Stimulated activated CD8-positive, alpha-beta memory T cell treated with anti-CD3 and anti-CD28 coated beads, Interleukin-2, amount 100 ng/mL, for 48 hours (primary cell): Measurements from ENCODE around the gene UBTFL1.
"Not testable (repeated sequence)": the region's sequence is repeated elsewhere in the genome, so short reads cannot be mapped to it uniquely, and the experiment has no call there.

Experiments used
- DNase-seq, 2 donors: peaks; one replicate each; pipeline ENCODE4 v3.0.0-alpha.2; 2020; ENCODE audit warnings: low read depth in 2 of 2

Gene UBTFL1

DNA sequence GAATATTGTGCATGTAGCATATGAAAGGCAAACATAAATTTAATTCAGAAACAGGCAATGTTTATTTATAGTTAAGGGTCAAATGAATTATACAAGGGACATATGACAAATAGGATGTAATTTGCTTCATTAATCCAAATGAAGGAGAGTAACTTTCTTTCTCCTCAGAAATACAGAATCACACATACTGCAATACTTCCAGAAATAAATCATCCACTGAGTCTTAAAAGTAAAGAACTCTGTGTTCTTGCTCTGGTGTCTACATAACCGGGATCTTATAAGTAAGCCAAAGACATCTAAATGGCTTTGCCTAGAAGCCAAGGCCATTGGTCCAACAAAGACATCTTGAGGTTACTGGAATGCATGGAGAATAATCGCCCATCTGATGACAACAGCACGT lies at the start of gene UBTFL1:
TSS of gene UBTFL1 (plus strand) at position 301 of the 400 bp plus-strand sequence. CDS start at position 301, 0 bp downstream.
- DNase-seq: not testable (repeated sequence)

GRCh38 chr11:90051591-90052209 lies 34.0 kb upstream of the UBTFL1 start:
- DNase-seq: peak in 1 of 2 donors; percentile 0

GRCh38 chr11:90052311-90052710 lies 33.4 kb upstream of the UBTFL1 start:
- DNase-seq: not testable (repeated sequence)

DNA sequence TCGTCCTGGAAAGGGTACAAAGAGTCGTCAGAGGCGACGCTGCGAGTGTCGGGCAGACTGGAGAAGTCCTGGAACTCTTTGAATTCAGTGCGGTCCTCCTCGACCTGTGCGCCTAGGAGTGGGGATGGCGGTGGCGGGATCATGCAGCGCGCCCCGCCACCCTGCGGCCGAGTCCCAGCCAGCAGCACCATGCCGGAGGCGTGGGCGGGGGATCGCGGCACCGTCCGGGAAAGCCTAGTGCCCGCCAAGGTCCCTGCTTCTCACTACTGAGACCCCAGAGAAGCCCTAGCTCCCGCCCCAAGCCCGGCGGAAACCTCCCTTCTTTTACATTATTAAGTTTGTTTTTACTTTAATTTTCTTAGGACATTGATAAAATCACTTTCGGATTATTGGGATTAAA lies 32.2 kb upstream of the UBTFL1 start:
- DNase-seq: not testable (repeated sequence)

GRCh38 chr11:90088731-90089130 lies 3.0 kb downstream of the UBTFL1 start:
- DNase-seq: not testable (repeated sequence)

DNA sequence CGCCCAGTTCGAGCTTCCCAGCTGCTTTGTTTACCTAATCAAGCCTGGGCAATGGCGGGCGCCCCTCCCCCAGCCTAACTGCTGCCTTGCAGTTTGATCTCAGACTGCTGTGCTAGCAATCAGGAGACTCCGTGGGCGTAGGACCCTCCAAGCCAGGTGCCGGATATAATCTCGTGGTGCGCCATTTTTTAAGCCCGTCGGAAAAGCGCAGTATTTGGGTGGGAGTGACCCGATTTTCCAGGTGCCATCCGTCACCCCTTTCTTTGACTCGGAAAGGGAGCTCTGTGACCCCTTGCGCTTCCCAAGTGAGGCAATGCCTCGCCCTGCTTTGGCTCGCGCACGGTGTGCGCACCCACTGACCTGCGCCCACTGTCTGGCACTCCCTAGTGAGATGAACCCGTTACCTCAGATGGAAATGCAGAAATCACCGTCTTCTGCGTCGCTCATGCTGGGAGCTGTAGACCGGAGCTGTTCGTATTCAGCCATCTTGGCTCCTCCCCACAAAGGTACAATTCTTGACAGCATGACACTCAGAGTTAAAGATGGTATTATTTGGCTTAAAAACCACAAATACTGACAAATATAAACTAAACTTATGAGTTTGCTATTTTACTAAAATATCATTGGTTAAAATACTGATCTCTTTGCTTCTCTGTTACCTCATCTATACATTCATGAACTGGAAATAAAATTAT lies 9.6 kb downstream of the UBTFL1 start:
- DNase-seq: not testable (repeated sequence)

GRCh38 chr11:90098261-90098660 lies 12.5 kb downstream of the UBTFL1 start:
- DNase-seq: not testable (repeated sequence)

GRCh38 chr11:90100431-90100830 lies 14.7 kb downstream of the UBTFL1 start:
- no peak for DNase-seq

DNA sequence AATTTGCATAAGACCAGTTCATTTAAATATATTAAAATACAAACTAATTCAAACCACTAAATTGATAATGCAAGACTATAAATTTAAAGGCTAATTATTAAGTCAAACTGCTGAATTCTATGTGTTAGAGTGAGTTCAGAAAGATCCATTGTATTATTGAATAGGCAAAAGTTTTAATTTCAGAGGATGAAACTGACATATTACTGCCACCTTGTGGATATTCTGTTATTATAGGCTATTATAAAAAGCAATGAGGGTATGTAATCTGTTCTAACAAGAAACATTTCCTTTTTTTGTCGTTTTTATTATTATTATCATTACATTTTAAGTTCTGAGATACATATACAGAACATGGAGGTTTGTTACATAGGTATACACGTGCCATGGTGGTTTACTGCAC lies 27.8 kb downstream of the UBTFL1 start:
- no peak for DNase-seq

DNA sequence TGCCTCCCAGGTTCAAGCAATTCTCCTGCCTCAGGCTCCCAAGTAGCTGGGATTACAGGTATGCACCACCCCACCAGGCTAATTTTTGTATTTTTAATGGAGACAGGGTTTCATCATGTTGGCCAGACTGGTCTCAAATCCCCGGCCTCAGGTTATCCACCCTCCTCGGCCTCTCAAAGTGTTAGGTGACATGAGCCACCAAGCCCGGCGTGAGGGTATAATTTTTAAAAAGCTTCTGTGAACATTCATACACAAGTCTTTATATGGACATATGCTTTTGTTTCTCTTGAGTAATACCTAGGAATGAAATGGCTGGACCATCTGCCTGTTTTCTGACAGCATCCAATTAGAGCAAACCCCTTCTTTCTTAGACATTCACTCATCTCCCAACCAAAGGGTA lies 34.4 kb downstream of the UBTFL1 start:
- DNase-seq: no peak

- DNase-seq: no peak
Observed at GRCh38 chr11:90124371-90124770, 38.6 kb downstream of the UBTFL1 start.

- no peak for DNase-seq
Observed at GRCh38 chr11:90124946-90125345, 39.2 kb downstream of the UBTFL1 start.

- DNase-seq: no peak
Observed at GRCh38 chr11:90133560-90134477, 48.1 kb downstream of the UBTFL1 start.

- no peak for DNase-seq
Observed at GRCh38 chr11:90134478-90135003, 48.8 kb downstream of the UBTFL1 start, which contains the start of gene NAALAD2. Gene NAALAD2, plus strand, starts transcription at chr11:90134663. Its CDS starts 96 bp downstream, at chr11:90134759.

DNA sequence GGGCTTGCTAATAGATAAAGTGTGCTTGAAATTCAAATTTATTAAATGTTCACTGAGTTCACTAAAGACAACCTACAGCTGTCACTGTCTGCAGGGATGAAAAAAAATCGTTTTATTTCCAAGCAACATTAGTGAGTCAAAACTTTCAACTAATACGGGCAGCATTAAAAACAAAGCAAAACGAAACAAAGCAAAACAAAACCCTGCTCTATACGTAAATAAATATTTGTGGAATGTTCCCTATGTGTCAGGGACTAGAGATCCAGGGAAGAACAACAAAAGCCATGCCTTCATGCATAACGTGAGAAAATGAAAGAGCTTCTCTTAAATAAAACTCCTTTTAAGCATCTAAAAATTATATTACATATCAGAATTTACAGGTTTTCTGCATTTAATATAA lies 49.3 kb downstream of the UBTFL1 start:
- no peak for DNase-seq
